GM12873 (cell line): ENCODE measurements around the gene MAP7.

Experiments used
- CTCF ChIP-seq: IDR thresholded peaks from 2 replicates; pipeline ENCODE4 v1.5.1; 2012; ENCODE audit warnings: low read depth, mild to moderate bottlenecking, moderate library complexity, low read length, control low read depth; ENCODE audit not compliant: insufficient read depth; ENCODE audit errors: missing control alignments

The MAP7 gene

DNA sequence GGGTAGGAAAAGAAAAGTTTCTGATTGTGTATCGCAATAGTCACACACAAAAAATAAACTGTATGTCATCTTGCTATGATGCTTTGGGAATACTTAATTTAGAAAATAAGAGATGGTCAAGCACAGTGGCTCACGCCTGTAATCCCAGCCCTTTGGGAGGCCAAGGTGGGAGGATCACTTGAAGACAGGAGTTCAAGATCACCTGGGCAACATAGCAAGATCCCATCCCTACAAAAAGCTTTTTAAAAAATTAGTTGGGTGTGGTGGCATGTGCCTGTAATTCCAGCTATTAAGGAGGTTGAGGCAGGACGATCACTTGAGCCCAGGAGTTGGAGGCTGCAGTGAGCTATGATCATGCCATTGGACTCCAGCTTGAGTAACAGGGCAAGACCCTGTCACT lies 27.6 kb downstream of the MAP7 start:
- TF ChIP-seq CTCF: no peak

DNA sequence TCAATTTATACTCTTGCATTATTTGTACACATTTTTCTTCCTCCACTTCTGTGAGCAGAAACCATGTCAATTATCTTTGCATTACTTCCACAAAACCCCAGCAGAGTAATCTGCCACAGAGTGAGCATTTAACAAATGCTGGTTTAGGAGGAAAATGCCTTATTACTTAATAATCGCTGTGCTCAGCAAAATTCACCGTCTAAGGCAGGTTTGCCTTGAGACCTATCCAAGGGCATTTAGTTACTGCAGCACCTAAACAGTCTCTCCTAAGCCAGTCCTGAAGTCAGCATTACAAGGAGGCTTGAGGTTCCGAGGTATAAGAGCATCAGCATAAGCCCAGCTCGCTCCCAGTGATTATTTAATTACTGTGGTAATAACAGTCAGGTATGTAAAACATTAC lies 28.3 kb downstream of the MAP7 start:
- TF ChIP-seq CTCF: no peak

DNA sequence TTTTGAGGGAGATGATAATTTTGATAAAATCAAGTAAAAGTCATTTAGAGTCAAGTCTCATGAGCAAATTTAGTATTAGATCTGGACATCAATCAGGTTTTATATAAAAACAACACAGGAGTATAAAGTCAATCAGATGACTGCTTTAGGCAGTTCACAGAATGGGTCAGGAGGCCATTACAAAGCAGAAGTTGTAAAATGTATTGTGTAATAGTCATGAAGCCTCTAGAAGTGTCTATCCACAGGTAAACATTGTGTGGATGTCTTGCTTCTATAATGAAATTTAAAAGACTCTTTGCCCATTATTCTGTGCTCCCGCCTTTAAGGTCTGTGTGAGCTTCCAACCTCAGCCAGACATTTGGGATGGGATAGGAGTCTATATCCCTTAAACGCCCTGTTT lies 28.8 kb downstream of the MAP7 start:
- no peak for TF ChIP-seq CTCF

DNA sequence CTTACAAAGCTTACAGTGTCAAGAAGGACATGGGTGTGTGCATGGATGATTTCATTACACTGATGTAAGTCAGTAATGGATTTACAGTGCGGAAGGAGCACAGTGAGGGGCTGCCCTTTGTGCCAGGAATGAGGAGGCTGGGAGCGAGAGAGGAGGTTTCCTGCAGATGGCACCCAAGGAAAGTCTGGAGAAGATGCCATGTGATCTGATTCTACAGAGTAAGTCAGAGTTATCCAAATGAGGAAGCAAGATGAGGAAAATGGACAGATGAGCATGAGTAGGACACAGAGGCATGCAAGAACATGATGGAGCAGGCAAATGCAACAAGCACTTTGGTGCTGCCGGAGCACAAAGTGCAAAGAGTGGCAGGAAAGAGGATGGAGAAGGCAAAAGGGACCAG lies 29.7 kb downstream of the MAP7 start:
- no peak for TF ChIP-seq CTCF

- no peak for TF ChIP-seq CTCF
Observed at GRCh38 chr6:136517582-136517981, 32.6 kb downstream of the MAP7 start.

DNA sequence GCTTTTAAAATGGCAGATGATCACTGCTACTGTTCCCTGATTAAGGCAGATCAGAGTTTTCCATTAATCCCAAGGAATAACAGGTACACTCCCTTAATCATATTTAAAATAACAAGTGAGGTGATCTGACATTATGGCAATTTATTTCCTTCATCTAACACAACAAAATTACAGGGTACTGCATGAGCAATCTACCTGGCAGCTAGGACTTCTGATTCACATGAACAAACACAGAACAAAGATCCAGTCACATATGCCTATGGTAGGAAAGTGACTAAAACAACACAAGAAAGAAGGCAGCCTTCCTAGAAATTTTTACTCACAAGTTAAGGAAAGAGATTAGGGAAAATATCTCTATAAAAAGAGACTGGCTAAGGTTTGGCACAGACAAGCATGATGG lies 33.2 kb downstream of the MAP7 start:
- TF ChIP-seq CTCF: no peak

DNA sequence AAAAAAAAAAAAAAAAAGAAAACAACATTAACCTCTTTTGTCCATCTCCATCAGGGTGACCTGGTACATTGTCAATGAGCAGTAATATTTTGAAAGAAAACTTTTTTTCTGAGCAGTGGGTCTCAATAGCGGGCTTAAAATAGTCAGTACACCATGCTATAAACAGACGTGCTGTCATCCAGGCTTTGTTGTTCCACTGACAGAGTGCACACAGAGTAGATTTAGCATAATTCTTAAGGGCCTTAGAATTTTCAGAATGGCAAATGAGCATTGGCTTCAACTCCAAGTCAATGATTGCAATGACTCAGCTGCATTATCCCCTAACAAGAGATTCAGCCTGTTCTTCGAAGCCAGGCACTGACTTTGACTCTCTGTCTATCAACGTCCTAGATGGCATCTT lies 35.6 kb downstream of the MAP7 start:
- TF ChIP-seq CTCF: no peak

GRCh38 chr6:136511926-136512325 lies 38.3 kb downstream of the MAP7 start:
- no peak for TF ChIP-seq CTCF
